Left forelimb (tissue), 1 donor: ENCODE data around the gene DDX49.
"Not testable (repeated sequence)": the region's sequence is repeated elsewhere in the genome, so short reads cannot be mapped to it uniquely, and the experiment has no call there.

Experiments
- DNase-seq: peaks from one replicate; pipeline ENCODE4 v3.0.0-alpha.2; 2018; ENCODE audit warnings: low spot score

Gene DDX49

DNA sequence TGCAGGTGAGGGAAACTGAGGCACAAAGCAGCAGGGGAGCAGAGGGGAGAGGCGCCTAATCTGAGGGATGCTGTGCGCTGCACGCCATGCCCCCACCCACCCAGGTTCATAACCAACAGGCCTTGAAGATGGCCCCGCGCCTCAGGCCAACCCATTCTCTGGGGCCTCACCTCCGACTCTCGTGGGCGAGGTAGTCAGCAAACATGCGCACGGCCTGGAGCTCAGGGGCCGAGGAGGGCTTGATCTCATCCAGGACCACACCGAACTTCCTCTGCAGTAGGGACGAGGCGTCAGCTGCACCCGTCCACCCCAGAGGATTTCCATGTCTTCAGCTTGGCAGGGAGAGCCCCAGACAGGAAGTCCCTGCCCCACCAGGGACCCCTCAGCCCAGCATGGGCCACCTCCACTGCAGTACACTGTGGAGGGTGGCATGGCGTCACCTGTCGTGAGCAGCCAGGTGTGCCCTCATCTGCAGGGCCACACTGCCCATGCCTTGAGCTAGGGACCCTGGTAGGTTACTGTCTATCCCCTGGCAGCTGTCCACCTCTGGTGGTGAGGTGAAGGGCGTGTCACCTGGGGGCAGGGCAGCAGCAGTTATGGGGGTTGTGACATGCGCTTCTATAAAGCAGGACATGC lies 8.6 kb upstream of the DDX49 start:
- no peak for DNase-seq

DNA sequence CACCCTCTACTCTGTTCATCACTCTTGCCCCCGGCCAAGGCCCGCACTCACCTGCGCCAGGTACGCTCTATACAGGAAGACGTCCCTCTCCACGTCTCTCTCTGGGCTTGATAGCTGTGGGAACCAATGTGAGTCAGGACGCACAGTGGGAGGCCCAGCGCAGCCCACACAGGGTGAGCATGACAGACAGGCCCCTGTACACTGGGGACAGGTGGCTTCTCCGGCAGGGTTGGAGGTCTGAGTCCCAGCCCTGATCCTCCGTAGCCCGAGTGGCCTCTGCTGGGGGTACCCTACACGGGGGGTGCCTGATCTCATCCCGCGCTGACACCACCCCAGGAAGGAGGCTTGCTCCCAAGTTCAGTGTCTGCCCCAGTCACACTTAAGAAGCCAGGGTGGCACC lies 6.6 kb upstream of the DDX49 start:
- DNase-seq, result no peak

DNA sequence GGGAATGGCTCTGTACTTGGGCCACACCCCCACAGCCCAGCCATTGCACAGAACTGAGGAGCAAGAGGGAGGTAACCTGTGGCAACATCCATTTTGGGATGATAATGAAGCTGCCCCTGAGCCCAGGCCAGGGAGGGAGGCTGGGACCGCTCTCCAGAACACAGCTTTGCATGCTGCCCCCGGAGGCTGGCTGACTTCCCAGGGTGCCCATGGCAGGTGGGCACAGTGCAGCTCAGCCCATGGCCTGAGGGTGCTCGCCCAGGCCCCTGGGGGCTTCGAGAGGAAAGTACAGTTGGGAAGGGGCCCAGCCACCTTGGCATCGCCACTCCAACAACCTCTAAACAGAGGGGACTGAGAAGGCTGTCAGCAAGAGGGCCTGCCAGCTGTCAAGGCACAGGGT lies 6.0 kb upstream of the DDX49 start:
- DNase-seq, result no peak

DNA sequence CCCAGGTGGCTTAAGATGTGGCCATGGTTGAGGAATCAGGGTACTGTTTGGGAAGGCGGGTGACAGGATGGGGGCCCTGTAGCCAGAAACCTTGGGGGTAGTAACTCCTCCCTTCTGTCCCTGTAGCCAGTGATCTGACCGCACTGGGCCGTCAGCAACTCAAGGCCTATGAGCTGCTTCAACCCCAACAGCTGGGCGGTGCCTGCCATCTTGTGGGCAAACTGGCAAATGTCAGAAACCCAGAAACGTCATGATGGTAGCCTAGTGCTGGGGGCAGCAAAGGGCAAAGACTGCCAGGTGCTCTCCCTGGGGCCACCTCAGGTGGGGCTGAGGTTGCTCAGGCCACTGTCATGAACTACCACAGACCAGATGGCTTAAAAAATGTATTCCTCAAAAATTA lies 3.9 kb upstream of the DDX49 start:
- no peak for DNase-seq

DNA sequence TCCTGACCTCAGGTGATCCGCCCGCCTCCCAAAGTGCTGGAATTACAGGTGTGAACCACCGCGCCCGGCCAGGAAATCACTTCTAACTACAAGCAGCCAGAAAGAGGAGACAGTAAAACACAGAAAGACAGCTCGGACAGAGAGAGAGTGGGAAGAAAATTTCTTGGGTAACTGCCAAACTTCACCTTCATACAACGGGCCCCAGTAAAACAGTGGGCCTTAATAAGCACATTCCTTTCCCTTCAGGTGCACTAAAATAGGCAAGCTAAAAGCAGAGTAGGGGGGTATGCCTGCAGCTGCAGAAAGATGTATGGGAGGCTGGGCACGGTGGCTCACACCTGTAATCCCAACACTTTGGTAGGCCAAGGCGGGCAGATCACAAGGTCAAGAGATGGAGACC lies 1.9 kb upstream of the DDX49 start:
- DNase-seq, result not testable (repeated sequence)

DNA sequence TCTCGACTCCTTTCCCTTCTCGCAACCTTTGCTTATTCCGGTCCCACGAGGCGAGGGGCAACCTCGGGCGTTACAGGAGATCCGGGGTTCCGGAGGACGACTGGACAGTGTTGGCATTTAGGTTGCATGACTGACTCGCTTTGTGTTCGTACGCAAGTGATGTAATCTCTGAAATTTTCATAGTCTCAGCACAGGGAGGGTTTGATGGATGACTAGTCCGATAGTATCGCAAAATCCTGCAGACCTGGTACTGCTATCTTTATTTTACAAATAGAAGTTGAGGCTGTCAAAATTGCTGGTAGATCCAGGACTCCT lies 342 bp downstream of the DDX49 start:
- DNase-seq, result no peak

DNA sequence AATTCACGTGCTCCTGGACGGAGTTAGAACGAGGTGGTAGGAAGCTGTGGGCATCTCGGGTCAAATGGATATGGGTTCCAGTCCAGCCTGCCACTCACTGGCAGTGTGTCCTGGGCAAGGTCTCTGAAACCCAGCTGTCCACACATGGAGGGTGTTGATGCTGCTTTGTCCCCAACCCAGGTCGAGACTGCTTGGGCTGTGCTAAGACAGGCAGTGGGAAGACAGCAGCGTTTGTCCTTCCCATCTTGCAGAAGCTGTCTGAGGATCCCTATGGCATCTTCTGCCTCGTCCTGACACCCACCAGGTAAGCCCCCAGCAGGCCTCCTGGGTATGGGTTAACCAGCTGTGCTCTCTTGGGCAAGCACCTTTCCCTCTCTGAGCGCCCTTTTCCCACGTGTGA lies 885 bp downstream of the DDX49 start:
- no peak for DNase-seq

DNA sequence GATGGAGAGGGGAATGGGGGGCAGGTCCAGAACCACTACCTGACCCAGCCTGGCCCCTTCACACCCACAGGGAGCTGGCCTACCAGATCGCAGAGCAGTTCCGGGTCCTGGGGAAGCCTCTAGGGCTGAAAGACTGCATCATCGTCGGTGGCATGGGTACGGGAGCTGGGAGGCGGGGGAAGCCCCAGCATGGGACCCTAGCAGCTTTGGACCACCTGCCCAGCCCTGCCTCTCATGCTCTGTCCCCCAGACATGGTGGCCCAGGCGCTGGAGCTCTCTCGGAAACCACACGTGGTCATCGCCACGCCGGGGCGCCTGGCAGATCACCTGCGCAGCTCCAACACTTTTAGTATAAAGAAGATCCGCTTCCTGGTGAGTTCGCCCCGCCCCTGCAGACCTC lies 2.1 kb downstream of the DDX49 start:
- DNase-seq, result no peak

DNA sequence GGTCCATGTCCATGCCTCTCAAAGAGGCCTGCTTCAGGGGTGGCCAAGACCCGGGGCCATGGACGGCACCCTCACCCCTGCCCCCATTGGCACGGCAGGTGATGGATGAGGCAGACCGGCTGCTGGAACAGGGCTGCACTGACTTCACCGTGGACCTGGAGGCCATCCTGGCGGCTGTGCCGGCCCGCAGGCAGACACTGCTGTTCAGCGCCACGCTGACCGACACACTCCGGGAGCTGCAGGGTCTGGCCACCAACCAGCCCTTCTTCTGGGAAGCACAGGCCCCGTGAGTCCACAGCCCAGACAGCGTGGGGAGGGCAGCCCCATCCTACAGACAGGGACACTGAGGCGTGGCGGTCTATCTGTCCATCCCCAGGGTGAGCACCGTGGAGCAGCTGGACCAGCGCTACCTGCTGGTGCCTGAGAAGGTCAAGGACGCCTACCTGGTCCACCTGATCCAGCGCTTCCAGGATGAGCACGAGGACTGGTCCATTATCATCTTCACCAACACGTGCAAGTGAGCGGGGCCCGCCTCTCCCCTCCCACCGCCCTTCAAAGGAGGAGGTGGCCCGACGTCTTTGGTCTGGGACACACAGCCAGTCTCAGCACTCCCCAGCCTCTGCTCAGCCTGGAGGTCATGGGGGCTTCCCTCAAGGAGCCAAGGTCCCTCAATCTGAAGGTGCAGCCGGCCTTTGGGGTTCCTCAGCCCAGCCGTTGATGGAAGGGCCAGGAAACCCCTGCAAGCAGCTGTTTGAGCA lies 2.9 kb downstream of the DDX49 start:
- DNase-seq, result no peak

DNA sequence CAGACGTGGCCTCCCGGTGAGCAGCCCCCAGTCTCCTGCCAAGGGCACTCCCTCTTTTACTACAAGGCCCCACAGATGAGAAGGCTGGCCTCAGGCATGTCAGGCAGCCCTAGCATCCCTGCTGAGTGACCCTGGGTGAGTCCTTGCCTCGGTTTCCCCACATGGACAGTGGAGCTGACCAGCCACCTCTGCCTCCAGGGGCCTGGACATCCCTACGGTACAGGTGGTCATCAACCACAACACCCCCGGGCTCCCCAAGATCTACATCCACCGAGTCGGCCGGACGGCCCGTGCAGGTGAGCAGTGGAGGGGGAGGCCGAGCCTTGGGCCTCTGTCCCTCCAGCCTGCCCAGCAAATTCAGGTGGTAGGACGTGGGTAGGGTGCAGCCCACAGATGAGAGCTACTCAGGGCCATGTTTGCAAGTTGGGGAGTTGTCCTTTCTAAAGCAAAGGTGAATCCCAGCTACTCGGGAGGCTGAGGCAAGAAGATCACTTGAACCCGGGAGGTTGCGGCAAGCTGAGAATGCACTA lies 5.2 kb downstream of the DDX49 start:
- no peak for DNase-seq

DNA sequence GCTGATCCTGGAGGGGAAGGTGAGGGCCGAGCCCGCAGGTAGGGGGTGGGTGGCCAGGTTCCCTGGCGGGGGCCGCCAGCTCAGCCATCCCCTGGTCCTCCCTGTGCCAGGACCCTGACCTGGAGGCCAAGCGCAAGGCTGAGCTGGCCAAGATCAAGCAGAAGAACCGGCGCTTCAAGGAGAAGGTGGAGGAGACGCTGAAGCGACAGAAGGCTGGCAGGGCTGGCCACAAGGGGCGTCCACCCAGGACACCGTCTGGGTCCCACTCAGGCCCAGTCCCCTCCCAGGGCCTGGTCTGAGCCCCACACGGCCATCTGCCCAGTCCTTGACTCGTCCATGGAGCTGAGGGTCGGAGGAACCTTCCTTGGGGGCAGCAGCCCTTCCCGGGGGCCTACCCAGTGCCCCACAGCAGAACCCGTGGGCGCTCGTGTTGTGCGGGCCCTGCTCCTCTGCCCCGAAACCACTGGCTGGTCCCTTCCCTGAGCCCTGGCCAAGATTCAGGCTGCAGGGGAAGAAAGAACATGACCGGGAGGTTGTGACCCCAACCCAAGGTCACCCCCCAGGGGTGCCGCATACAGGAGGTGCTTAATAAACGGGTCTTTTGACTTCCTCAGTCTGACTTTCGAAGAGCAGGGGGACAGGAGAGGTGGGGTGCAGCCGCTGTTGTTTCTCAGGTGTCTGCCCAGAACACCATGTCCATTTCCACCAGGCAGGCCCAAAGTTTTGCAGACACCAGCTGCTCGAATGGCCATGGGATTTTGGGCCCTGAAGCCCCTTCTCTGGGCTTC lies 8.7 kb downstream of the DDX49 start:
- no peak for DNase-seq

DNA sequence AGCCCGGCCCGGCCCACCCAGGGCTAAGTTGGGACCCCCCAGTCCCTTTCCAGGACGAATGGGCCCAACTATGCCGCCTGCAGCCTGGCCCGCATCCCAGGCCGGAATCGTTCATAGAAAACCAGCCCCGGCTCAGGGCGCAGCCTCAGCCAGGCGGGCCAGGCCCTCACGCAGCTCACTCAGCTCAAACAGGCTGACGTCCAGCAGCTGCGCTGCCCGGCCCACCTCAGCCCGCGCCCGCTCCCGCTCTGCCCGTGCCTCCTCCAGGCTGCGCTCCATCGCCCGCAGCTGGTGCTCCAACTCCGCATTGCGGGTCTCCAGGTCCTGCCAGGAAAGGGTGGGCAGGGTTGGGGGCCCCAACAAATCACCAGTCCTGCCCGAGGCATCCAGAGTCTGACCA lies 9.8 kb downstream of the DDX49 start:
- DNase-seq, result no peak

DNA sequence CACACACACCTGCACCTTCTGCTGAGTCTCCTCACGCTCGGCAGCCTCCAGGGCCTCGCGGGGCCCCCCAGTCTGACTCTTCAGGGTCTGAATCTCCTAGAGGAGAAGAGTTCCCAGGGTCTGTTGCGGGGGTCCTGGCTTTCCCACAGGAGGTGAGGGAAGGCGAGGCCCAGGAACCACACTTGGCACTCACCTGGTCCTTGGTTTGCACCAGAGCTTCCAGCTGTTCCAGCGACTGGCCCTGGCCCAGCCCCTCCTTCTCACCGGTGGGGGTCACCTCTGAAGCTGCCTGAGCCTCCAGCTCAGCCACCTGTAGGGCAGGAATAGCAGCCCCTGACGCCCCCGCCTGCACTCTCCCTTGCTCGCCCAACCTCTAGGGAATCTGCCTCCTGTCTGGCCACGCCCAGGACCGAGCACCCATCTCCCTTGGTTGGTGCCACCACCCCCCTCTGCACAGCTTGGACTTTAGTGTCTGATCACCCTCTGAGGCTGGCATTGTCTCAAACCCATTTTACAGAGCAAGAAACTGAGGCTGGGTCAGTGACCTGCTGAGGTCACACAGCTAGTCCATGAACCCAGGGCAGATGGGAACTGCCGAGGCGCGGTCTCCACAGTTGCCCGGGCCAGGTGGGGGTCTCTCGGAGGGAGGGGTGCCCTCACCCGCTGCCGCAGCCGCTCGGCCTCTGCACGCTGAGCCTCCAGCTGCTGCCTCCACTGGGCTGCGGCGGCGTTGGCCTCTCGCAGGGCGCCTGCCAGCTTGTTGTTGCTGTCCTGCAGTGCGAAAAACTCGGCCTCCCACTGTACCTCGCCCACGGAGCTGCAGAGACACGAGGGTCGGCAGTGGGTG lies 12.0 kb downstream of the DDX49 start:
- no peak for DNase-seq

DNA sequence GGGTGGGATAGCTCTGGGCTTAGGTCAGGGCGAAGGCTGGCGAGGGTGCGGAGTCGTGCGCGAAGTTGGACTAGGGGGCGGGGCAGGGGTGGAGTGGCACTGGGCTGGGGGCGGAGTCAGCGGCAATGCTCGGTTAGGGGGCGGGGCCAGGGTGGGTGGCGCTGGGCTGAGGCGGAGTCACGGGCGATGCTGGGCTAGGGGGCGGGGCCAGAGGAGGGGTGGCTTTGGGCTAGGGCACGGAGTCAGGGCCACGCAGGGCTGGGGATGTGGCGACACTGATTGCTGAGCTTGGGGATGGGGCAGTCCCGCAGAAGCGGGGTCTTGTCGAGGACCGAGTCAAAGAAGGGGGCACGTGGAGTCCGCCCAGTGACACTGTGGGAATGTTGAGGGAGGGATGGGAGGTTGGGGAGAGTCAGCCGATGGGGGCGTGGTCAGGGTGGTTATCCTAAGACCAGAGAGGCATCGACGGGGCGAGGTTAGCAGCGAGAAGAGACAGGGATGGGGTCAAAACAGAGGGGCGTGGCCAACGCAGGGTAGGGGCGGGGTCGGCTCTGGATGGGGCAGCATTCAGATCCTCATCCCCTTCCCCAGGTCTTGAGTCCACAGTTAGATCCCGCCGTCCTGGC lies 12.8 kb downstream of the DDX49 start:
- DNase-seq, result peak; percentile 80

DNA sequence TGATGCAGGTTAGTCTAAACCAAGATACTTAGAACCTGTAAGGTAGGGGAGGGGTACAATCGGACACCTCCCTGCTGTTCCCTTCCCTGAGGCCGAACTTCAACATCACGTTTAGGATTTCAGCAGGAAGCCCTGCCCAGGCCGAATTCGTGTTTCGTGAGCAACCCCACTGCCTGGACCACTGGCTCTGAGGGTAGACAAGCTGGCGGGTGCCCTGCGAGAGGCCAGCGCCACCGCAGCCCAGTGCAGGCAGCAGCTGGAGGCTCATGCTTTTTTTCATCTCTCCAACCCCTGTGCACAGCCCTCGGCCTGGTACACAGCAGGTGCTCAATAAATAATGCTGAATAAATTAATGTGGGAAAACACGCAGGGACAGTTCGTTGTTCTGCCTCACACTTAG lies 13.8 kb downstream of the DDX49 start:
- DNase-seq, result no peak

DNA sequence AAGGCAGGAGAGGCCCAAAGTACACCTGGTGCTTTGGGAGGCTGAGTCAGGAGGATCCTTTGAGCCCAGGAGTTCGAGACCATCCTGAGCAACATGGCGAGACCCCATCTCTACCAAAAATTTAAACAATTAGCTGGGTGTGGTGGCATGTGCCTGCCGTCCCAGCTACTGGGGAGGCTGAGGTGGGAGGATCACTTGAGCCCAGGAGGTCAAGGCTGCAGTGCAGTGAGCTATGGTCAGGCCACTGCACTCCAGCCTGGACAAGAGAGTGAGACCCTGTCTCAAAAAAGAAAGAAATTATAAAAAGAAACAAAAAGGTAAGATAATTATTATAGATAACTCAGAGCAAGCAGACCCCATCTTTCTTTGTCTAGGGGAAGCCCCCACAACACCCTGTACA lies 19.6 kb downstream of the DDX49 start:
- DNase-seq, result no peak

DNA sequence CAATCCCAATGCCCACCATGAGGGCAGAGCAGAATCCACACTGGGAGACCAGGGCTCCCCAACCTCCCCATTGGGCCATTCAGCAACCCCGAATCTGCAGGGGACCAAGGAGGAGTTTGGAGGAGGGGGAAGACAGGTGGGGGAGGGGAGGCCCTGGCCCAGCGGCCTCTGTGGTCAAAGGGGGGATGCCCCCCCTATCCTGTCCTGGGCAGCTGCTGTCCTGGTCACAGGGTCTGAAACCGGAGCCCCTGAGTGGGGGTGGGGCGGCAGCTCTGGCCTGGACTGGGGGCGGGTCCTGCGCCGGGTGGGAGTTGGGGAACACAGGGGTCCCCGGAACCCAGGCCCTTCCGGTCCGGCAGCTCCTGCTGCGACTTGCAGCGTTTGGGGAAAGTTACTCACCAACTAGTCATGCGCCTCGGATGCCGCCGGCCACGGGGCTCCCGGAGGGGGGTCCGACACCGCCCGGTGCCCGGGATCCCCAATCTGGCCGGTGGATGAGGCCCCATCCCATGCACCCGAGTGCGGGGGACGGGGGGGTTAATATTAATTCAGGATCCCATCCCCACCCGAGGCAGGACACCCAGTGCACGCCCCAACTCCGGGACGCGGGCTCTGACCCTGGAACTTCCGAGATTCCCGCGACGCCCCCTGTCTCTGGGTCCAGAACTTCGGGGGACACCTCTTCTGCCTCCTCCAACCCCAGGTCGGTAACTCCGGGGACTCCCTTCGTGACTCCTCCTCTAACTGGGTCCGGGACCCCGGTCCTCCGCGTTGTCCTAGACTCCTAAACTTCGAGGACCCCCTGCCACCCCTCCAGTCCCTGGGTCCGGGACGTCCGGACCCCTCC lies 20.6 kb downstream of the DDX49 start:
- no peak for DNase-seq

DNA sequence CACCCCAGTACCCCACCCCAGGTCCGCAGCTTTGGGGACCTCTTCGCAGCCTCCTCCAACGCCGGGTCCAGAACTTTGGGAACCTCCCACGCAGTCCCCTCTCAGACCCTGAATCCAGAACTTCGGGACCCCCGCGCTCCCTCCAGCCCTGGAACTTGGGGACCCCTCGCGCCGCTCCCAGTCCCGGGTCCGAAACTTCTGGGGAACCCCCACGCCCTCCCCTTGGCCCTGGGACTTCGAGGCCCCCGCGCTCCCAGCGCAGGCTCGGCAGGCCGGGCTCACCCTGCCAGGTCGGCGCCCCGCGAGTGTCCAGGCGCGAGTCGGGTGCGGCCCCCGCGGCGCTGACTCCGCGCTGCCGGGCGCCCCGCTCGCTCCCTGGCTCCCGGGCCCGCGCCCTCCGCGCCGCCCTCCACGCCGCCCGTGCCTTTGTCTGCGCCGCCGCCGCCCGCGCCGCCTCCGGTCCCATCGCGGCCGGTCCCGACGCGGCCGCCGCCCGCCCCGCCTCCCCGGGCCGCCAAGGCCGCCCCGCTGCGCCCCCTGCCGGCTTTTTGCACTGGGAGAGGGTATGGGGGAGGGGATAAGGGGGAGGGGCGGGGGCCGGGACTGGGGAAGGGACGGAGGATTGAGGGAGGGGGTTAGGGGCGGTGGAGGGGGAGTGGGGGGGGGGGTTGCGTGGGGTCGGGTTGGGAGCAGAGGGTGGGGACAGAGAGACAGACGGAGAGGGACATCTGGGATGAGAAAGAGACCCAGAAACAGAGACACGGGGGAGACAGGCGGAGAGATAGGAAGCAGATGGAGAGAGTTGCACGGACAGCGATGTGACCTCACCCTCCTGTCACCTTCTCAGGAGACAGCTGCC lies 21.5 kb downstream of the DDX49 start, which contains the start of gene HOMER3:
Gene HOMER3 (minus strand): TSS at position 449 of the 859 bp plus-strand sequence. CDS start 2,235 bp downstream, outside the sequence.
- DNase-seq, result peak; percentile 91

DNA sequence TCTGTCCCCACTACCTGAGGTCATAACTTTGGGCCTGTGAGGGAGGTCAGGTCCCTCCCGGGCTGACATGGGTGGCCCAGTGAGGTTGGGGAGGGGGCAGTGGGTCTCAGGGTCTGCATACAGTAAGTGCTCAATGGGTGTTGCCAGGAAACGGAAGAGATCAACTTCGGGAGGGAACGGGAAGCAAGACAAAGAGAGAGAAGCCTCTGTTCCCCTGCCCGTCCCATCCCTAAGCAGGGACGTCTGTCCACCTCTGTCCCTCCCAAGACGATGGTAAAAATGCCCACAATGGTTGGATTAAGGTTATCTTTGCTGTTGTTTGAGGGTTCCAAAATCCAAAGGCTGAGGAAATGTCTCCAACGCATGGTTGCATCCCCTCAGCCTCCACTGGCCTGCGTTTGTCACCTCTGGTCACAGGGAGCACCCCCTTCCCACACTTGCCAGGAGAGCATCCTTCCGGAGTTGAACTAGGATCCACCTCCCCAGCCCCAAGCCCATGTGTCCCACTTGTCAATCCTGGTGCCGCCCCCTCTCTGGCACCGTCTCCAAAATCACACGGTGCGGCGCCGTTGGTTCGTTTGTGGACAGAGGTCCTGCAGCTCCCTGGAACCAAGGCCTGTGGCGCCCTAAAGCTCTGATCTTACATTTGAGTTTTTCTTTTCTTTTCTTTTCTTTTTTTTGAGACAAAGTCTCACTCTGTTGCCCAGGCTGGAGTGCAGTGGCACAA lies 22.3 kb downstream of the DDX49 start:
- no peak for DNase-seq
